HG03442 (cell line): ENCODE data around the gene ULK1.

Source experiments
- ATAC-seq: cut with Tn5 transposase; IDR thresholded peaks from one replicate; pipeline ENCODE4 v1.9.1; 2021; ENCODE audit warnings: mild to moderate bottlenecking, moderate library complexity; ENCODE audit not compliant: unreplicated experiment

The ULK1 gene

DNA sequence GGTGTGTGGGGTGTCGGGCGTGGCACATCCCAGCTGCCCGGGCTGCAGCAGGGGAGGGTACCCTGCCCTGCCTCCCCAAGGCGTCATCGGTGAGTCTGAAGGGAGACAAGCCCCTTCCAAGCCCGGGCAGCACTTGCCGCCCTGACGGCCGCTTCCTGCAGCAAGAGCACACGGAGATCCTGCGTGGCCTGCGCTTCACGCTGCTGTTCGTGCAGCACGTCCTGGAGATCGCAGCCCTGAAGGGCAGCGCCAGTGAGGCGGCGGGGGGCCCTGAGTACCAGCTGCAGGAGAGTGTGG lies 24.6 kb downstream of the ULK1 start:
- ATAC-seq: no peak

DNA sequence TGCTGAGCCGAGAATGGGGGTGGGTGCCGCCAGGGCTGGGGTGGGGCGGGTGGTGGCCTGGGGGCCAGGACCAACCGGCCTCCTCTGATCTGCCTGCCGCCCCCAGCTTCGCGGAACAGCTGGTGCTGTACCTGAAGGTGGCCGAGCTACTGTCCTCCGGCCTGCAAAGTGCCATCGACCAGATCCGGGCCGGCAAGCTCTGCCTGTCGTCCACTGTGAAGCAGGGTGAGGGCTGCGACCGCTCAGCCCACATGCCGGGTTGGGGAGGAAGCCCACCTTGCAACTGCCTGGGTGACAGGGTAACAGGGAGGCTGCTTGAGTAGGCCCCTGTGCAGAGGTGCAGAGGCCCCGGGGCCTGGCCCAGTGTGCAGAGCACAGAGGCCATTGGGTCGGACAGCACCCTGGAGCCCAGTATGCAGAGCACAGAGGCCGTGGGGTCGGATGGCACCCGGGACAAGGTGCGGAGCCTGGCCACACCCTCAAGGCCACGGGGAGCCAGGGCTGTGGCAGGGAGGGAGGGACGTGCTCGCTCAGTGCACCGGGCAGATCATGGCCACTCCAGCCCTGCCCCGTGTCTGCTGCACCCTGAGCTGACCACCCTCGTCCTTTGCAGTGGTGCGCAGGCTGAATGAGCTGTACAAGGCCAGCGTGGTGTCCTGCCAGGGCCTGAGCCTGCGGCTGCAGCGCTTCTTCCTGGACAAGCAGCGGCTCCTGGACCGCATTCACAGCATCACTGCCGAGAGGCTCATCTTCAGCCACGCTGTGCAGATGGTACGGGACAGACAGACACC lies 25.1 kb downstream of the ULK1 start:
- no peak for ATAC-seq

DNA sequence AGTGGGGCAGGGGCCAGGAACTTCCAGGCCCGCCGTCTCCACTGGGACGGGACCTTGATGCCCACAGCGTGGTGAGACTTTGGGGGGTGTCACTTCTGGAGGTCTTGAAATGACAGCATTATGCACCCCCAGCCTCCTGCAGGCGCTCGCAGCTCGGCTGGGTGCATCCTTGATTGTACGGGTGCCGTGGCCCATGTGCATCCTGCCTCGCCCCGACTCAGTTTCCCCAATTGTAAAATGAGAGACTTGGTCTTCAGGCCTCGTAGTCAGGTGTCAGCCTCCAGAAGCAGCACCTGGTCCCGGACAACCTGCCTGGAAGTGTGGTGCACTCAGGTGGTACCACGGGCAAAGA lies 25.7 kb downstream of the ULK1 start:
- ATAC-seq: no peak

- ATAC-seq: no peak
These were observed 26.7 kb downstream of the ULK1 start for GRCh38 chr12:131920902-131921840.

DNA sequence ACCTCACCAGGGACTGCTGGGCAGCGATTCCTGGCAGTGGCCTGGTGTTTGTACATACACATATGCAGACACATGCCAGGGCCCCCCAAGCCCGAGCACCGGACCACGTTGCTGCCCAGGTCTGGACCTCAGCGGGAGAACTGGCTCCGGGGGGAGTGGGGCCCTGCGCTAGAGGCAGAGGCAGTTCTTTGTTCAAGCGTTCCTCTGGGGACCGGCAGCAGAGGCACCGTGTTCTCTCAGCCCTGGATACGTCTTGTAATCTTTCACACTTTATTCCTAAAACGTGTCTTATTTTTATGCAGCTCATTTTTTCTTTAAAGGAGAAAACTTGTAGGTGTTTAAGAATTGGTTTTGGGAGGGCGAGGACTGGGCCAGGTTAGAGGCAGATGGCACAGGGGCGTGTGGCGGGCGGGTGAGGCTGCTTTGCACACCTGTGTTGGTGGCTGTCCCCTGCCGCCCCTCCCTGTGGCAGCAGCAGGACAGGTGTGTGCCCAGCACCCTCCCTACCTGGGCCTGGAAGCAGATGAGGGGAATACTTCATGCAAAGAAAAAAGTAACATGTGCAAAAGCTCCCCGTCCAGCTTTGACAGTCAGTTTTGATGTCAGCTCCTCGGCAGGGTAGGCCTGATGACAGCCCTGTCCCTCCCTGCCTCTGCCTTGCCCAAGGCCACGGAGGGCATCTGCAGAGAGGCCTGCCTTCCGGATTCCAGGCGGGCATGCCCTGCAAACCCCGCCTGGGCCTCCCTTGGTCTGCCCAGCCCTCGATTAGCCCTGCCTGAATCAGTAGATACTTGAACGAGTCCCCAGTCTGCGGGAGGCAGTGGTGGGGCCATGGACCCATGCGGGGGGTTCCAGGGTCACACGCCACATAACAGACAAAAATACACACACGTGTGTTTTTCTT lies 27.7 kb downstream of the ULK1 start:
- ATAC-seq: no peak

- no peak for ATAC-seq
These were observed 28.4 kb downstream of the ULK1 start for GRCh38 chr12:131922772-131923171.

DNA sequence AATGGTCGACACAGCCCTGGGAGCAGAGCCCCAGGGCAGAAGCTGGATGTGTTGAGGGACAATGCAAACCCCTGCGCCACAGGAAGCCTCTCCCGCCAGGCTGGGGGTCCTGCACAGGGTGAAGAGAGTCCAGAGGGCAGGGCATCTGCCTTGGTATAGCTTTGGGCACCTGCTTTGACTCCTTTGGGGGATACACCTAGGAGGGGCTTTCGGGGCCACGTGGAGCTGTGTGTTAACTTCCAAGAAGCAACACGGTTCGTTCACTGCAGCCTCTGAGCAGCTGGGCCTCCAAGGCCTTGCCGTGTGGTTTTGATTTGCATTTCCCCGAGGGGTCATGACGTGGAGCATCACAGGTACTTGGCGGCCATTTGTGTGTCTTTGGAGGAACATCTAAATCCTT lies 28.8 kb downstream of the ULK1 start:
- peak; percentile 79 for ATAC-seq

GRCh38 chr12:131927110-131928079 lies 33.0 kb downstream of the ULK1 start:
- ATAC-seq: no peak

DNA sequence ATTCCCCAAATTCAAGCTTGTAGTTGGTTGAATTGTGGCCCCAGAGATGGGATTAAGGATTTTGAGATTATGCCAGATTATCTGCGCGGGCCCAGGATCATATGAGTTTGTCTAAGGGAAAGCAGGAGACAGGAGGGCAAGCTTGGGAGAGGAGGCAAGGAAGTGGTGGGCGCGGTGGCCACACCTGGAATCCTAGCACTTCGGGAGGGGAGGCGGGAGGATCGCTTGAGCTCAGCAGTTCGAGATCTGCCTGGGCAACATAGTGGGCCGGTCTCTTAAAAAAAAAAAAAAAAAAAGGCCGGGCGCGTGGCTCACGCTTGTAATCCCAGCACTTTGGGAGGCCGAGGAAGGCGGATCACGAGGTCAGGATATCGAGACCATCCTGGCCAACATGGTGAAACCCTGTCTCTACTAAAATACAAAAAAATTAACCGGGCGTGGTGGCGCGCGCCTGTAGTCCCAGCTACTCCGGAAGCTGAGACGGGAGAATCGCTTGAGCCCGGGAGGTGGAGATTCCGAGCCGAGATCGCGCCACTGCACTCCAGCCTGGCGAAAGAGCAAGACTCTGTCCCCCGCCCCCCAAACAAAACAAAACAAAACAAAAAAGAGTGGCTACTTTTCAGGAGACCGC lies 33.8 kb downstream of the ULK1 start:
- no peak for ATAC-seq

DNA sequence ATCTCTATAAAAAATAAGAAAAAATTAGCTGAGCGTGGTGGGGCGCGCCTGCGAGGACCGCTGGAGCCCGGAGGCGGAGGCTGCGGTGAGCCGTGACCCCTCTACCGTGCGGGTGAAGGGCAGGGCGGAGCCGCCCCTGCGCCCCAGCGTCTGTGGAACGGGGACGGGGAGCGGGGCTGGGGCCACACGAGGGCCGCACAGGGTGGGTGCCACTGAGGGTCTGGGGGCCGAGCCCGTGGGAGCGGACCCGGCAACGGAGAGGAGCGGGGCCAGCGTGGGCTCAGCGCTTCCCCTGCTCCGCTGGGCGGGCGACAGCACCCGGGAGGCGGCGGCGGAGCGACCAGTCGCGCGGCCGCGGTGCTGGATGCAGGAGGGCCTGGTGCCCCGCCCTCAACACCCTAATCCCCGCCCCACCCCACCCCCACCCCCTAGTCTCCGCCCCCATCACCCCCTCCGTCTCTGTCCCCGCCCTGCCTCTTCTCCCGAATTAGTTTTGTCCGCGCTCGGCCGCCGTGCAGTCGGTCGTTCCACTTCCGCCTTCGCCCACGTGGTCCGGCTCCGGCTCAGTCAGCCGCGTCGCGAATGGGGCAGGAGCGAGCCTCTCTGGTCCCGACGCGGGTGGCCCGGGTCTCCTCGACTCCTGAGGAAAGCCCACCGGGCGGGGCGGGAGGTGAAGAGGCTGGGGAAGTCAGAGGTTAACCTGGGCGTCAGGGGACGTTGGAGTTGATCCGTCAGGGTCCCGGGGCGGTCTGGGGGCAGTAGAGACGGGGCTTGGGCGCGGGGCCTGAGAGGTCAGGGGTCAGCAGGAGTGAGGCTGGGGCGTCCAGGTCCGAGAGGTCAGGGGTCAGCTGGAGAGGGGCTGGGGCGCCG lies 34.5 kb downstream of the ULK1 start, which contains the start of gene PUS1:
PUS1 (plus strand) TSS at position 566 of the 870 bp plus-strand sequence. CDS start 447 bp downstream, outside the sequence.
- ATAC-seq: peak; percentile 57

DNA sequence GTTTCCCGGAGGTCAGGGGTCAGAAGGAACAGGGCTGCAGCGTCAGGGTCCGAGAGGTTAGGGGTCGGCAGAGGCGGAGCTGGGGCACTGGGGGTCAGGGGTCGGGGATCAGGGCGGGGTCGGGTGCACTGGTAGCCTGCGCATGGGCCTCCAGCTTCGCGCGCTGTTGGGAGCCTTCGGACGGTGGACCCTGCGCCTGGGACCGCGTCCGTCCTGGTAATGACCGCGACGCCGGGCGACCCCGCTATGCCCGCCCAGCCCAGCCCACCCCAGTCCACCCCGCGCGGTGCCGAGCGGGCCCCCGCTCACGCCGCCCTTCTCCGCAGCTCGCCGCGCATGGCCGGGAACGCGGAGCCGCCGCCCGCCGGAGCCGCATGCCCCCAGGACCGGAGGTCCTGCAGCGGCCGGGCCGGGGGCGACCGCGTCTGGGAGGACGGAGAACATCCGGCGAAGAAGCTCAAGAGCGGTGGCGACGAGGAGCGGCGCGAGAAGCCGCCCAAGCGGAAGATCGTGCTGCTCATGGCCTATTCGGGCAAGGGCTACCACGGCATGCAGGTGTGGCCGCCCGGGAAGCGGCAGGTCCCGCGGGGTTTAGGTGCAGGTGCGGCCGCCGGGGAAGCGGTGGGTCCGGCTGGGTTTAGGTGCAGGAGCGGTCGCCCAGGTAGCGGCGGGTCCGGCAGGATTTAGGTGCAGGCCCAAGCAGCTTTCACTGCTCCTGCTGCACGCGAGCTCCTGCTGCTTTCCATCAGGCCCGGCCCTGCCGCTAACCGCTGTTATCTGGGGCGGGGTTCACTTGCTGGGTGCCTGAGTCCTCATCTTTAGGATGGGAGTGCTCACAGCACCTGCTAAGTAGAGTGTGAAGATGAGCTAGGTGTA lies 35.4 kb downstream of the ULK1 start:
- no peak for ATAC-seq

DNA sequence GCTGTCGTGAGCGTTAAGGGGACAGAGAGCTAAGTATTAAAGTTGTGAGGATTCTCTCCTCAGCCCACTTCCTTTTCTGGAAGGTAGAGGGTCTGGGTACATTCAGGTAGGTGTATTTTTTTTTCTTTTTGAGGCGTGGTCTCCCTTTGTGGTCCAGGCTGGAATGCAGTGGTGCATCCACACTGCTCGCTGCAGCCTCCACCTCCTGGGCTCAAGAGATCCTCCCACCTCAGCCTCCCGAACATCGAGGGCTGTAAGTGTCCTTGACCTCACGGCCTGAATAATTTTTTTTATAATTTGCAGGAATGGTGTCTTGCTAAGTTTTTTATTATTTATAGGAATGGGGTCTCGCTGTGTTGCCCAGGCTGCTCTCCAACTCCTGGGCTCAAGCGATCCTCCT lies 36.1 kb downstream of the ULK1 start:
- no peak for ATAC-seq

- no peak for ATAC-seq
These were observed 39.0 kb downstream of the ULK1 start for GRCh38 chr12:131933387-131933786.

DNA sequence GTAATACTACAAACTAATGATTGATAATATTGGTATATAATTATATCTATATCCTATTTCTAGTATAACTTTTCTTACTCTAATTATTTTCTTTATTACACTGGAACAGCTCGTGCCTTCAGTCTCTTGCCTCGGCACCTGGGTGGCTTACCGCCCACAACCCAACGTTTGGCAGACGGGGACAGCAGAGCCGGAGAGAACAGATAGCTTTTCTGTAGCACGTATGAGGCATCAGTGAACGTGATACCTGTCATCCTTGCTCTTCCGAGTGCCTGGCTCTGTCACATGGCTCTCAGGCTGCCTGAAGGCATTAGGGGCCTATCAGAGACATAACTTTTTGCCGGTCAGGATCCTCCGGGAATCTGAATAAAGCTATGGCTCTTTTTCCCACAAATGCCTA lies 40.1 kb downstream of the ULK1 start:
- ATAC-seq: no peak

DNA sequence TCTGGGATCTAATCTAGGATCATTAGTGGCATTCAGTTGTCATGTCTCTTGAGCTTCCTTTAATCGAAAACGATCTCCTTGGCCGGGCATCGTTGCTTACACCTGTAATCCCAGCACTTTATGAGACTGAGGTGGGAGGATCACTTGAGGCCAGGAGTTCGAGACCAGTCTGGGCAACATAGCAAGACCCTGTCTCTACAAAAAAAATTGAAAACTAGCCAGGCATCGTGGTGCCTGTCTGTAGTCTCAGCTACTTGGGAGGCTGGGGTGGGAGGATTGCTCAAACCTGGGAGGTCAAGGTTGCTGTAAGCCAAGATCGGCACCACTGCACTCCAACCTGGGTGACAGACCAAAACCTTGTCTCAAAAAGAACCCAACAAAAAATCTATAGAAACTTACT lies 43.7 kb downstream of the ULK1 start:
- no peak for ATAC-seq

- ATAC-seq: no peak
These were observed 44.6 kb downstream of the ULK1 start for GRCh38 chr12:131939007-131939406.

- no peak for ATAC-seq
These were observed 45.7 kb downstream of the ULK1 start for GRCh38 chr12:131940141-131940547.
